HEK293 (cell line): ENCODE measurements around the gene SLAMF1.

ENCODE experiments used
- CTCF ChIP-seq: fragments of 450-650 bp; formaldehyde crosslinking; IDR thresholded peaks from 2 replicates; pipeline ENCODE4 v1.5.1; 2016; ENCODE audit warnings: missing biosample characterization, missing genetic modification characterization
- ELK4 ChIP-seq: IDR thresholded peaks from 2 replicates; pipeline ENCODE4 v1.6.1; 2011; ENCODE audit warnings: mild to moderate bottlenecking, low read depth, low read length, borderline replicate concordance
- GLI2 ChIP-seq: fragments of 450-650 bp; formaldehyde crosslinking; IDR thresholded peaks from 2 replicates; pipeline ENCODE4; 2017; ENCODE audit warnings: missing biosample characterization, missing genetic modification characterization, low read depth, borderline replicate concordance
- GLIS1 ChIP-seq: fragments of 450-650 bp; formaldehyde crosslinking; IDR thresholded peaks from 2 replicates; pipeline ENCODE4 v1.5.1; 2016; ENCODE audit warnings: missing biosample characterization, missing genetic modification characterization
- PBX3 ChIP-seq: sonication (generic); formaldehyde crosslinking; IDR thresholded peaks from 2 replicates; pipeline ENCODE4 v1.8.1; 2022; ENCODE audit warnings: mild to moderate bottlenecking, moderate library complexity, missing genetic modification reagents
- REST ChIP-seq: fragments of 450-650 bp; formaldehyde crosslinking; IDR thresholded peaks from 2 replicates; pipeline ENCODE4 v1.5.1; 2016; ENCODE audit warnings: missing biosample characterization, missing genetic modification characterization
- ZNF132 ChIP-seq: fragments of 450-650 bp; formaldehyde crosslinking; IDR thresholded peaks from 2 replicates; pipeline ENCODE4 v1.5.1; 2017; ENCODE audit warnings: missing biosample characterization, missing genetic modification characterization, borderline replicate concordance
- ZNF175 ChIP-seq: fragments of 450-650 bp; formaldehyde crosslinking; IDR thresholded peaks from 2 replicates; pipeline ENCODE4 v1.5.1; 2016; ENCODE audit warnings: missing biosample characterization, missing genetic modification characterization
- ZNF274 ChIP-seq, 2 experiments: fragments of 200-500 bp in 1 of 2; fragments of 450-650 bp in 1 of 2; sonication (Bioruptor generic) in 1 of 2; formaldehyde crosslinking in 1 of 2; IDR thresholded peaks; 2 replicates each; pipeline versions ENCODE4 v1.5.1 to v1.6.1; 2014 to 2016; ENCODE audit warnings: borderline replicate concordance in 1 of 2, inconsistent platforms in 1 of 2, low read length in 1 of 2, missing biosample characterization in 1 of 2, missing genetic modification characterization in 1 of 2
- ZNF558 ChIP-seq: fragments of 450-650 bp; formaldehyde crosslinking; IDR thresholded peaks from 2 replicates; pipeline ENCODE4 v1.5.1; 2016; ENCODE audit warnings: missing biosample characterization, missing genetic modification characterization
- ZSCAN5A ChIP-seq: fragments of 450-650 bp; formaldehyde crosslinking; IDR thresholded peaks from 2 replicates; pipeline ENCODE4 v1.5.1; 2016; ENCODE audit warnings: missing biosample characterization, missing genetic modification characterization

- no peak for TF ChIP-seq ZNF558 (tag by site-specific recombination)
- no peak for TF ChIP-seq CTCF (tag by site-specific recombination)
- no peak for TF ChIP-seq ZNF132 (tag by site-specific recombination)
- TF ChIP-seq ZNF274 (IDR thresholded peaks at IDR 0.05; ENCODE audit: low read length): no peak
- no peak for TF ChIP-seq ZNF274 (tag by site-specific recombination; IDR thresholded peaks at IDR 0.05; ENCODE audit: borderline replicate concordance)
- TF ChIP-seq GLIS1: no peak
- no peak for TF ChIP-seq GLI2 (tag by site-specific recombination)
- TF ChIP-seq ZNF175 (tag by site-specific recombination): no peak
- TF ChIP-seq REST (tag by site-specific recombination): no peak
- no peak for TF ChIP-seq PBX3 (CRISPR knock-in tag)
- TF ChIP-seq ELK4: no peak
- no peak for TF ChIP-seq ZSCAN5A
Observed at GRCh38 chr1:160567858-160568682, 78.8 kb downstream of the SLAMF1 start.
